ENCODE measurements around the gene NRG2. TPM values are rescaled to one million over a fixed set of nuclear protein-coding genes. Genes with fewer than 3 reads are reported as not detected.

Gene NRG2
- total RNA-seq, 1 experiment from 2014 or later, result not detected

GRCh38 chr5:139997276-139997675 is 45.8 kb downstream of the NRG2 start:
- Histone ChIP-seq H3K36me3 (ENCODE audit: insufficient read depth, low read length, poor library complexity, severe bottlenecking) (no peaks in the 10 kb centered on the region), H3K4me1 (ENCODE audit: insufficient read depth, low read length, poor library complexity, severe bottlenecking) (no peaks in the 10 kb centered on the region), H3K27ac (ENCODE audit: low read depth, low read length, poor library complexity, severe bottlenecking) (no peak overlapping the region), H3K9me3 (ENCODE audit: low read depth, low read length, poor library complexity, severe bottlenecking) (no peaks in the 10 kb centered on the region), H3K4me3 (ENCODE audit: low read depth, low read length, poor library complexity, severe bottlenecking) (no peak overlapping the region), H3K27me3 (replicated peaks; ENCODE audit: insufficient read depth, low read depth, low read length, poor library complexity) (peaks cover 83% of the 10 kb centered on the region)
- TF ChIP-seq CTCF (conservative IDR thresholded peaks at IDR 0.05; ENCODE audit: low read depth, low read length) (no peak), EZH2 (IDR thresholded peaks at IDR 0.05; ENCODE audit: borderline replicate concordance, low read depth, low read length, poor library complexity, severe bottlenecking) (no peak)
- DNase-seq (ENCODE audit: low spot score), result no peak
- CTCF ChIA-PET, result interaction anchor here (0.6 kb wide), 1 partner anchor 209 kb away, joined by 3 read pairs; no protein-coding TSS in a partner anchor
- BruUV-seq (replicated peaks), result no TSS peak
- POLR2A ChIA-PET (ENCODE audit: low non-redundant PET), result no interaction called here
- intact Hi-C loops (cut with micrococcal nuclease; ENCODE audit: unreplicated experiment), result no loop called here

- DNase-seq (ENCODE audit: low spot score), result no peak
- peaks cover 83% of the 10 kb centered on the region for H3K27me3 ChIP-seq (replicated peaks; ENCODE audit: insufficient read depth, low read depth, low read length, poor library complexity)
- TF ChIP-seq CTCF (conservative IDR thresholded peaks at IDR 0.05; ENCODE audit: low read depth, low read length), result no peak
- TF ChIP-seq EZH2 (IDR thresholded peaks at IDR 0.05; ENCODE audit: borderline replicate concordance, low read depth, low read length, poor library complexity, severe bottlenecking), result no peak
- ChIA-PET POLR2A (ENCODE audit: low non-redundant PET) (no interaction called here), CTCF (no interaction called here)
- H3K4me3 ChIP-seq (ENCODE audit: low read depth, low read length, poor library complexity, severe bottlenecking), result no peak overlapping the region
- intact Hi-C loops (cut with micrococcal nuclease; ENCODE audit: unreplicated experiment), result no loop called here
- H3K9me3 ChIP-seq (ENCODE audit: low read depth, low read length, poor library complexity, severe bottlenecking), result no peaks in the 10 kb centered on the region
- H3K36me3 ChIP-seq (ENCODE audit: insufficient read depth, low read length, poor library complexity, severe bottlenecking), result no peaks in the 10 kb centered on the region
- no peak overlapping the region for H3K27ac ChIP-seq (ENCODE audit: low read depth, low read length, poor library complexity, severe bottlenecking)
- no TSS peak for BruUV-seq (replicated peaks)
- H3K4me1 ChIP-seq (ENCODE audit: insufficient read depth, low read length, poor library complexity, severe bottlenecking), result no peaks in the 10 kb centered on the region
Measured at GRCh38 chr5:139995929-139996328, 47.2 kb downstream of the NRG2 start.

GRCh38 chr5:139994234-139994633 is 48.9 kb downstream of the NRG2 start:
- ChIA-PET POLR2A (ENCODE audit: low non-redundant PET) (no interaction called here), CTCF (no interaction called here)
- BruUV-seq (replicated peaks), result no TSS peak
- no peak for DNase-seq (ENCODE audit: low spot score)
- H3K36me3 ChIP-seq (ENCODE audit: insufficient read depth, low read length, poor library complexity, severe bottlenecking), result no peaks in the 10 kb centered on the region
- H3K27me3 ChIP-seq (replicated peaks; ENCODE audit: insufficient read depth, low read depth, low read length, poor library complexity), result peaks cover 66% of the 10 kb centered on the region
- H3K4me1 ChIP-seq (ENCODE audit: insufficient read depth, low read length, poor library complexity, severe bottlenecking), result no peaks in the 10 kb centered on the region
- H3K9me3 ChIP-seq (ENCODE audit: low read depth, low read length, poor library complexity, severe bottlenecking), result no peaks in the 10 kb centered on the region
- intact Hi-C loops (cut with micrococcal nuclease; ENCODE audit: unreplicated experiment), result no loop called here
- TF ChIP-seq EZH2 (IDR thresholded peaks at IDR 0.05; ENCODE audit: borderline replicate concordance, low read depth, low read length, poor library complexity, severe bottlenecking) (no peak), CTCF (conservative IDR thresholded peaks at IDR 0.05; ENCODE audit: low read depth, low read length) (no peak)
- no peak overlapping the region for H3K4me3 ChIP-seq (ENCODE audit: low read depth, low read length, poor library complexity, severe bottlenecking)
- no peak overlapping the region for H3K27ac ChIP-seq (ENCODE audit: low read depth, low read length, poor library complexity, severe bottlenecking)
